Stimulated activated CD8-positive, alpha-beta memory T cell treated with anti-CD3 and anti-CD28 coated beads, Interleukin-15, amount 100 ng/mL, for 48 hours (primary cell): ENCODE data around the gene RNF115.
"Not testable (repeated sequence)": the region's sequence is repeated elsewhere in the genome, so short reads cannot be mapped to it uniquely, and the experiment has no call there.

Experiments used
- DNase-seq, 2 donors: peaks; one replicate each; pipeline ENCODE4 v3.0.0-alpha.2; 2020; ENCODE audit warnings: low read depth in 2 of 2

Gene RNF115

GRCh38 chr1:145823565-145824498, at the start of gene RNF115, which contains the start of gene POLR3C:
Gene RNF115, minus strand, starts transcription at chr1:145824095. Its CDS starts 222 bp downstream, at chr1:145823873.
Gene POLR3C, plus strand, starts transcription at chr1:145824200. Its CDS starts 1,577 bp downstream, at chr1:145825777.
- peak; percentile 81 to 84 for DNase-seq

DNA sequence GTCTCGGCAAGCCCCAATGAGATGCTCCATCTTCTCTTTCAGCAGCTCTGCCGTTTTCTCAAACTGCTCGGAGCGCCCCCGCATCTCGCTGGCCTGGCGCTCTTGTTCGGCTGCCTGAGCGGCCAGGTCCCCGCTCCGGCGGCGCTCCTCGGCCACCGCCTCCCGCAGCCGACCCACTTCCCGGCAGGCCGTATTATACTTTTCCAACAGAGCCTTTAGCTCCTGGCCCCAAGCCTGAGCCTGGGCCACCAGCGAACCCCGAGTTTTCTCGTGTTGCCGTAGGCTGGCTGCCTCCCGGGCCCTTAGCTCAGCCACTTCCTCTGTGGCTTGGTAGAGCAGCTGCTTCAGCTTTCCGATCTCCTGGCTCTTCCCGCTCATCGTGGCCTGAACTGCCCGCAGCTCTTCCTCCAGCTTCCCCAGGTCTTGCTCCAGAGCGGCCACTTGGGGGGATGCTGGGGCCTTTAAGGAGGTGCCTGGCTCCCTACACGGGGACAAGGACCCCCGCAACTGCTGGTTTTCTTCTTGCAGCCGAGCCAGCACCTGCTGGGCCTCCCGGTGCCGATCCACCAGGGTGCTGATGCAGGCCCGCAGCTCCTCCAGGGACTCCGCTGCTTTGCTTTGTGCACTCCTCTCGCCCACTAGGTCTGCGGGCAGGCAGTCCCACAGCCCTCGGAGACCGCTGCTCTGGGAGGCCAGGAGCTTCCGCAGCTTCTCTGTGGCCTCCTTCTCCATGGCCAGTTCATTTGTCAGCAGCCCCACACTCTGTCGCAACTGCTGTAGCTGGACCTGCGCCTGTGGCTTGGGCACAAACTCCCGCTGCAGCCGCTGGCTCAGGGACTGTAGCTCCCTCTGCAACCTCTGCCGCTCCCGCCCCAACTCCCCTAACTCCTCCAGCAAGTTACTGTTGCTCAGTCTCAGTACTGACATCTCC, 48.4 kb upstream of the RNF115 start:
- DNase-seq = peak; percentile 13 to 27

GRCh38 chr1:145868232-145868631, 44.3 kb upstream of the RNF115 start:
- DNase-seq = no peak

DNA sequence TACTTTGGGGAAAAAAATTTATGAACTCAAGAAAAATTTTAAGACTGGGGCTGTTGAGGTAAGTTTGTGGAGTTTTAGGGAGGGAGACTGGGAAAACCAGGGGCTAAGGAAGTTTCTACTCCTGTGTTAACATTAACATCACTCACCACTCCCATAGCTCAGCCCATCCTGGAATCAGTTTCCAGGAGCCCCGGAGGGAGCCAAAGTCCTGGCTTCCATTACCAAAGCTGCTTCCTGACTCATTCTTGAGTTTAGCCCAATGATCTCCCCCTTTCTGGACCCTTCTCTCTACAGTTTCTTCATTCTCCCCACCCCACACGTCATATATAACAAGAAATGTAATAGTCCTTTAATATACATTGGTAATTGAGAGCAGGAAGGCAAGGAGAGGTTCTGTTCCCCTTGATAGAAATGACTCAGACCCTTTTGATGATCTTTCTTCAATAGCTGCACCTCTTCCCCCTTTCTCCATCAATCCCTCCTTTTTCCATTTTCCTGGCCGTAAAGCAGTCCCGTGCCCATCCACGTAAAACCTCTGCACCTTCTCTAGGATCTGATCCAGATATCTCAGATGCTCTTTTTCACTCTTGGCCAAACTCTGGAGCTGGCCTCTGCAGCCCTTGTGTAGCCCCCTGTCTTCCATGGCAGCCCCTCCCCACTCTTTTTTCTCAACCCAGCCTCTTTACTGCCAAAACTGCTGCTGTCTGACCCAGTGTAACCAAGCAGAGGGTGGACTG, 39.6 kb upstream of the RNF115 start:
- no peak for DNase-seq

DNA sequence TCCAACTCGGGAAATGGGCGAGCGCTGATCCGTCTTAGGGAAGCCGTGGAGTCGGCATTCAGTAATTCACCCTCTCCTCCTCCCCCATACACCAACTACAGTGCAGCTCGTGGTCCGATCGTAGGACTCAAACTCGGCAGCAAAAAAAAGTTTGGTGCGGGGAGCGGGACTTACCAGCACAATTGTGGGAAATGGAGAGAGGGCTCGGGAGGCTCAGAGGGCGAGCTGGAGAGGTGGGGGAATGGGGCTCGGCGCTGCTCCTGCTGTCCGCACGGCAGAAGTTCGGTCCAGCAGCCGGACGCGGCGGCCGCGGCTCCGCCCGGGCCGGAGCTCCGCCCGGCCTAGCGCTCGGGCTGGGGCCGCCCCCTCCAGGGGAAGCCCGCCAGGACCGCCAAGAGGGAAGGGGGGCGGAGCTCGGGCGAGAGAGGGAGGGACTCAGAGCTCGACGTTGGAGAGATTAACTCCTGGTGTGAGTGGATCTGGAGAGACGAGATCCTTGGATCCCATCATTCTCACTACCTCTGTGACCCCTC, 35.7 kb upstream of the RNF115 start:
- DNase-seq = peak; percentile 75 to 78

DNA sequence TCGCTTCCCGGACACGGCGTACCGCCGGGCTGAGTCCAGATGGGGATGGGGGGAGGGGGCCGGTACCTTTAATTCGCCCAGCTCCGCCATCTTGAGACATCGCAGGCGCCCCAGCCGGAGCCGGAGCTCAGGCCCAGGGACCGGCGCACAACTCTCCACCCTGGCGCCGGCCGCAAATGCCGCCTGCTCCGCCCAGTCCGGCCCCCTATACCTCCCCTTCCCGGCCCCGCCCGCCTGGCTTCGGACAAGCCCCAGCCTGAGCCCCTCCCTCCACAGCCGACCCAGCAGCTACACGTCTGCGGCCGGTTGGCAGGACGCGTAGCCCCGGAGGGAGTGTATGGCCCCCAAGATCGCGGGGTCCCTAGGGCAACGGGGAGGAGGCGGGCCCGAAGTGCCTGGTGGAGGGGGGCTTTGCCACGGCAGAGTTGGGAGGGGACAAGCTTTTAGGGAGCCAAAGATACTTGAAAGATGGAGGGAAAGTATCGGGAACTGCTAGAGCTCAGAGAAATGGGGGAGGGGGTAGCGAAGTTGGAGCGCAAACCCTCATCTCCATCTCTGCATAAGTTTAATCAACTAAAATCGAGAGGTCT, 35.1 kb upstream of the RNF115 start, which contains the start of gene PIAS3:
Gene PIAS3, minus strand, starts transcription at position 181 of the 590 bp plus-strand sequence. Its CDS starts 91 bp downstream, at position 90.
- DNase-seq = peak; percentile 88 to 90

GRCh38 chr1:145858238-145858900, 34.5 kb upstream of the RNF115 start:
- DNase-seq = peak; percentile 36 to 41

DNA sequence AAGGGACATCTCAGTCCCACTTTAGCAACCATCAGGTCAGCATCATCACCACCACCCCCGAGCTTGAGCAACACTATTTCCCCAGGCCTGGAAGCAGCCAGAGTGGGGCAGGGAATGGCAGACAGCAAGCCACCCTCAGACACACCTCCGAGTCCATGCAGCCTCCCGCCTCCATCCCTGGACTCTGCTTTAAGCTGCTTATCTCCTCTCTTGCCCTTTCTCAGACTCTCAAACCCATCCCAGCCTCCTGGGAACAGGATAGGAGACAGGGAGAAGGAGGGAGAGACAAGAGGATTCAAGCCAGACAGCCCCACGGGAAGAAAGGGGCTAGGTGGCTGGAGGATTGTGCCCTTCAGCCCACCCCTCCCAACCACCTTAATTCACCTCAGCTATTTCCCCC, 33.3 kb upstream of the RNF115 start:
- no peak for DNase-seq

GRCh38 chr1:145855426-145855948, 31.6 kb upstream of the RNF115 start:
- no peak for DNase-seq

GRCh38 chr1:145849356-145850160, 25.7 kb upstream of the RNF115 start:
- DNase-seq = no peak

GRCh38 chr1:145847827-145848226, 23.9 kb upstream of the RNF115 start:
- DNase-seq = no peak

GRCh38 chr1:145846201-145846612, 22.3 kb upstream of the RNF115 start:
- no peak for DNase-seq

DNA sequence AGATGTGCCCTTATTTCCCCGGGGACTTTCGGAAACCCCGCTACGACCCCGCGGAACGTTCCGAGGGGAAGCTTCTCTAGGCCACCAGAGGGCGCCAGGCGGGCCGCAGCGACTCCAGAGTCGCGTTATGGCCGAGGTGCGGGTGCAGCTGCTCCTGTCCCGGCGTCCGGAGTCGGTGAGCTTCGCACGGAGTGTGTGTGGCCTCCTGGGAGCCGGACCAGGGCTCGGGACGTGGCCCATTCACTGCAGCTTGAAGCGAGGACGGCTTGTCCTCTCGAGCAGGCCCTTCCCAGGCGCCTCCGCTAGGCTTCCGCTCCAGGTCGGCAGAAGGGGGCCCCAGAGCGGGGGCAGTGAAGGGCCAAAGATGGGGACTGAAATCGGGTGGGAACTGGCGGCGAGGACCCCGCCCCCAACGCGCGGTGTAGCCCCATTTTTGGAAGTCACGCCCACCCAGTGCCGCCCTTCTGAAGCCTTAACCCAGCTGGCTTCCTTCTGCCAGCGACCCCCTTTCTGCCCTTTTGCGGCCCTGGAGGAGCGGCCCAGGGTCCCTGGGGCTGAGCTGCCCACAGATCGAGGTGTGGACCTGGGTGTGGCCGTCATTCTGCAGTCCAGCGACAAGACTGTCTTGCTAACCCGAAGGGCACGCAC, 21.7 kb upstream of the RNF115 start, which contains the start of gene NUDT17:
Gene NUDT17, plus strand, starts transcription at position 117 of the 648 bp plus-strand sequence. Its CDS starts 11 bp downstream, at position 128.
- DNase-seq = peak; percentile 60 to 65

DNA sequence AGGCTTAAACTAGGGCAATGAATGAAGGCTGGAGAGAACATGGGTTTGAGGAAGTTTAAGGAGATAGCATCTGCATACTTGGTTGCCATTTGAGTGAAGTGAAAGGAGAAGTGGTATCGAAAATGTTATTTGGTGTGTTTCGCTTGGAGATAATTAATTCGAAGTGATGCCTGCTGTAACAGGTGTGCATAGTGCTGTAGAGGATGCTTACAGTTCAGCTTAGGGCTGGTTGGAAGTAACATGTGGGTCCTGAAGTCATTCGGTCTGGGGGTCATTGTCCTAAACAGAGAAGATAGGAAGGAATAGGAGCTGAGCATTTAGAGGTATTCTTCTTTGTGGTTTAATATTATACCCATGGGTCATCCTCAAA, 21.2 kb upstream of the RNF115 start:
- no peak for DNase-seq

GRCh38 chr1:145843031-145843430, 19.1 kb upstream of the RNF115 start:
- no peak for DNase-seq

GRCh38 chr1:145837656-145838055, 13.8 kb upstream of the RNF115 start:
- no peak for DNase-seq

DNA sequence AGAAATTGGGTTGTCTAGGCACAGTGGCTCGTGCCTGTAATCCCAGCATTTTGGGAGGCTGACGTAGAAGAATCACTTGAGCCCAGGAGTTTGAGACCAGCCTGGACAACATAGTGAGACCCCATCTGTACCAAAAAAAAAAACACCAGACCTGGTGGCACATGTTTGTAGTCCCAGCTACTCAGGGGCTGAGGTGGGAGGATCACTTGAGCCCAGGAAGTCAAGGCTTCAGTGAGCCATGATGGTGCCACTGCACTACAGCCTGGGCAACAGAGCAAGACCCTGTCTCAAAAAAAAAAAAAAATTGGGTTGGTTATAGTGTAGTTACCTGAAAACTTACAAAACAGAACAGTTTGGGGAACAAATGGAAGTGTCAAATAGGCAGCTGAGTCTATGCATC, 6.9 kb upstream of the RNF115 start:
- DNase-seq = not testable (repeated sequence)

GRCh38 chr1:145828367-145829026, 4.6 kb upstream of the RNF115 start:
- no peak for DNase-seq
